ENCODE results near the gene CASZ1. TPM values are rescaled to one million over a fixed set of nuclear protein-coding genes. Genes with fewer than 3 reads are reported as not detected.

The CASZ1 gene
- total RNA-seq, 2 donors from 2014 or later, result 90.9 to 96.9 TPM

DNA sequence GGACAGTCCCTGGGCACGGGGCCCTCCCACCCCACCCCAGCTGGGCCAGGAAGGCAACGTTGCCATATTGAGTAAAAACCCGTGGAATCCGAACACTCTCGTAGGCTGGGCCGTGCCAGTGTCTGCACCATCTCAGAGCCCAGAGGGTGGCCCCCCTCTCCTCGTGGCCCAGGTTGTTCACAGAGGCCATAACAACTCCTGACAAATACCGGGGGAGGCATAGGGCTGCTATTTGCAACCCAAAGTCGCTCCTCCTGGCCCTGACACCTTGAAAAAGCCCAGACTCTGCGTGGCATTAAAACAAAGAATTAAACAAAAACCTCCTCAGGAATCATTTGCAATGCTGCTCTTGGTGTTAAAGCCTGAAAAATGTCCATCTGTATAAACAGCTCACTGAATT lies 141.4 kb downstream of the CASZ1 start:
- 78% methylated on average over 10 of the region's 10 CpGs for WGBS
- H3K27ac ChIP-seq, result peak overlapping the region in 1 of 2 donors; percentile 20
- no peaks in the 10 kb centered on the region for H3K9me3 ChIP-seq
- no peak overlapping the region for H3K4me3 ChIP-seq
- peaks cover 18 to 38% of the 10 kb centered on the region in 2 donors for H3K36me3 ChIP-seq
- intact Hi-C loops (cut with DNase I), result no loop called here
- no peak for DNase-seq (ENCODE audit: low spot score)
- H3K27me3 ChIP-seq (replicated peaks; ENCODE audit: insufficient read depth), result no peaks in the 10 kb centered on the region
- TF ChIP-seq POLR2AphosphoS5 (IDR thresholded peaks at IDR 0.05) (no peak), POLR2A (IDR thresholded peaks at IDR 0.05) (no peak)
- TF ChIP-seq, protein P1, sequence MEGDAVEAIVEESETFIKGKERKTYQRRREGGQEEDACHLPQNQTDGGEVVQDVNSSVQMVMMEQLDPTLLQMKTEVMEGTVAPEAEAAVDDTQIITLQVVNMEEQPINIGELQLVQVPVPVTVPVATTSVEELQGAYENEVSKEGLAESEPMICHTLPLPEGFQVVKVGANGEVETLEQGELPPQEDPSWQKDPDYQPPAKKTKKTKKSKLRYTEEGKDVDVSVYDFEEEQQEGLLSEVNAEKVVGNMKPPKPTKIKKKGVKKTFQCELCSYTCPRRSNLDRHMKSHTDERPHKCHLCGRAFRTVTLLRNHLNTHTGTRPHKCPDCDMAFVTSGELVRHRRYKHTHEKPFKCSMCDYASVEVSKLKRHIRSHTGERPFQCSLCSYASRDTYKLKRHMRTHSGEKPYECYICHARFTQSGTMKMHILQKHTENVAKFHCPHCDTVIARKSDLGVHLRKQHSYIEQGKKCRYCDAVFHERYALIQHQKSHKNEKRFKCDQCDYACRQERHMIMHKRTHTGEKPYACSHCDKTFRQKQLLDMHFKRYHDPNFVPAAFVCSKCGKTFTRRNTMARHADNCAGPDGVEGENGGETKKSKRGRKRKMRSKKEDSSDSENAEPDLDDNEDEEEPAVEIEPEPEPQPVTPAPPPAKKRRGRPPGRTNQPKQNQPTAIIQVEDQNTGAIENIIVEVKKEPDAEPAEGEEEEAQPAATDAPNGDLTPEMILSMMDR (IDR thresholded peaks at IDR 0.05), result no peak
- peaks cover 13% of the 10 kb centered on the region for H3K4me1 ChIP-seq (replicated peaks)

DNA sequence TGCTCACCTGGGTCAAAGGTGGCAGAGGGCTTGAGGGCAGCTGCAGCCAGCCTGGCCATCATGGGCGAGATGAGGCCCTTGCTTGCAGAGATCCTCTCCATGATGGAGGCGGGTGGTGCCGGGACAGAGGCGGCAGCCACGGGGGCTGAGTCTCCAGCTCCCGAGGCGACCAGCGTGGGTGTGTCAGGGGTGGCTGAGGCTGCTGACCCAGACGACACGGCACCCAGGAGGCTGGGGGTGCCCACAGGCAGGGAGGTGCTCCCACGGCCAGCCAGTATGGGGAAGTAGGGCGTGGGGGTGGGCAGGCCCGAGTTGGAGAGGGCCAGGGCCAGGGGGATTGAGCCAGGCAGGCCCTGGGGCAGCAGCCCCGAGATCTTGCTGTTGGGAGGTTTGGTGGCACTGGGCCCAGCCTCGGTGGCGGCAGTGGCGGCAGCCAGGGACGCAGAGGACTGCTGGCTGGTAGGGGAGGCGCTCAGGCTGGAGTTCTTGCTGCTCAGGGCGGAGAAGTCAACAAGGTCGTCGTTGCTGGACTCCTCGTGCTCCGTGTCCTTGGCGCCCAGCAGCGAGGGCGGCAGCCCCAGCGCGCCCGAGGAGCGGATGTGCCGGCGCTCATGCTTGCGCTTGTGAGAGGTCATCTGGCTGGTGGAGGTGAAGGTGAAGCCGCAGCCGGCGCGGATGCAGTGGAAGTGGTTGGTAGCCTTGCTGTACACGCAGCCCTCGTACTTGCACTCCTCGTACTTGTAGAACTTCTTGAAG lies 142.9 kb downstream of the CASZ1 start:
- WGBS, result 92% methylated on average over 29 of the region's 41 CpGs
- Histone ChIP-seq H3K4me3 (no peak overlapping the region), H3K36me3 (peaks cover 16 to 26% of the 10 kb centered on the region in 2 donors), H3K9me3 (no peaks in the 10 kb centered on the region), H3K27ac (peak overlapping the region; percentile 73 to 89), H3K27me3 (replicated peaks; ENCODE audit: insufficient read depth) (no peaks in the 10 kb centered on the region), H3K4me1 (replicated peaks) (peaks cover 13% of the 10 kb centered on the region)
- TF ChIP-seq POLR2AphosphoS5 (IDR thresholded peaks at IDR 0.05) (no peak), POLR2A (IDR thresholded peaks at IDR 0.05) (no peak)
- TF ChIP-seq, protein P1 (IDR thresholded peaks at IDR 0.05), result no peak
- no peak for DNase-seq (ENCODE audit: low spot score)
- intact Hi-C loops (cut with DNase I), result no loop called here

DNA sequence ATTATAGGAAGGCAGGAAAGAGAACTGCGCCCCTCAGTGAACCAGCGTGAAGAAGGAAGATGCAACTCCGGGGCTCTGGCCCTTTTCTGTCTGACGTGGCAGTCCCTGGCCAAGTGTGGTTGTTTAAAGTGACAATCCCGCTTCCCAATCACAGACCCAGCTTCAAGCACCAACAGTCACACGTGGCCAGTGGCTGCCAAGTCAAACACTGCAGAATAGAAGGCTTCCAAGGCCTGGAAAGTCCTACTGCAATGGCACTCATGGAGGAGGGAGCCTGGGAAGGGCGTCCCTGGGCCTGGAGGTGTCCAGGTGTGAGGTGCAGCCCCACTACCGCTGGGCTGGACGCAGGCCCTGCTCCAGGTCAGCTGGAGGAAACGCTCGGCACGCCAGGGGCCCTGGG lies 143.8 kb downstream of the CASZ1 start:
- intact Hi-C loops (cut with DNase I), result no loop called here
- Histone ChIP-seq H3K27ac (peak overlapping the region; percentile 73 to 89), H3K4me1 (replicated peaks) (peaks cover 13% of the 10 kb centered on the region), H3K9me3 (no peaks in the 10 kb centered on the region), H3K4me3 (no peak overlapping the region), H3K36me3 (peaks cover 17 to 28% of the 10 kb centered on the region in 2 donors), H3K27me3 (replicated peaks; ENCODE audit: insufficient read depth) (no peaks in the 10 kb centered on the region)
- TF ChIP-seq, protein P1 (IDR thresholded peaks at IDR 0.05), result no peak
- TF ChIP-seq POLR2AphosphoS5 (IDR thresholded peaks at IDR 0.05), result peak; percentile 71
- peak; percentile 78 for DNase-seq (ENCODE audit: low spot score)
- 45% methylated on average over 7 of the region's 12 CpGs for WGBS

DNA sequence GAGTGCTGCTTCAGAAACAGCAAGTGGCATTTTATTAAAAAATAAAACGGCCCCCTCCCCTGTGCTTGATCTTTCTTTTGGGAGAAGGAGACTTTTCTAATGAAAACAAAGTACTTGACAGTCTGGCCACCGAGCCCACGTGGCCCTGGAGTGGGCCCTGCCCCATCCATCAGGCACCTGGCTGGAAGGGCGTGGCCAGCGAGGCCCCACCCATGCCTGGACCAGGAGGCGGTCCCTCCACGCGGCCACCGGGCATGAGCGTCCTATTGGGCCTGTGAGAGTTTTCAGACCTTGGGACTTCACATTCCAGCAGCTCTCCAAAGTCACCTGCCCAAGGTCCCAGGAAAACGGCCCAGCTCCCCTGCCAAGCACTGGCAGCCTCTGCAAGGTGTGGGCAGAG lies 144.7 kb downstream of the CASZ1 start:
- H3K9me3 ChIP-seq, result no peaks in the 10 kb centered on the region
- no peak overlapping the region for H3K4me3 ChIP-seq
- H3K36me3 ChIP-seq, result peaks cover 17 to 24% of the 10 kb centered on the region in 2 donors
- TF ChIP-seq POLR2AphosphoS5 (IDR thresholded peaks at IDR 0.05), result no peak
- no peak for TF ChIP-seq POLR2A (IDR thresholded peaks at IDR 0.05)
- TF ChIP-seq, protein P1 (IDR thresholded peaks at IDR 0.05), result no peak
- peak overlapping the region; percentile 73 to 89 for H3K27ac ChIP-seq
- intact Hi-C loops (cut with DNase I), result no loop called here
- peaks cover 13% of the 10 kb centered on the region for H3K4me1 ChIP-seq (replicated peaks)
- DNase-seq (ENCODE audit: low spot score), result no peak
- 60% methylated on average over 11 of the region's 11 CpGs for WGBS
- H3K27me3 ChIP-seq (replicated peaks; ENCODE audit: insufficient read depth), result no peaks in the 10 kb centered on the region

DNA sequence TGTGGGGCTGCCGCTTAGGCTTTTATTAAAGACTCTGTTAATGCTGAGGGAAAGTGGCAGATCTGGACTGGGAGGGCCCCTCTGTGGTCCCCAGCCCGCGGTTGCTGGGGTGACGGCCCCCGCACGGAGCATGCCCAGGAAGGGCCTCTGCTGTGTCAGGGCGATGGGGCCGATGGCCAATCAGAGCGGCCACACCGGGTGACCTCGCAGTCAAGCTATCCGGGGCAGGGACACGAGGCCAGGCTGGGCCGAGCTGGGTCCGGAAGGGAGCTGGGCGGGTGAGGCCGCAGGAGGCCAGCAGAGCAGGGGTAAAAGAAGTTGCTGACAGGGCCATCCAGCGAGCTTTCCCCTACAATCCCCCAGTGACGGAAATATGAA lies 145.1 kb downstream of the CASZ1 start:
- H3K27ac ChIP-seq, result peak overlapping the region; percentile 73 to 89
- no peak for TF ChIP-seq POLR2AphosphoS5 (IDR thresholded peaks at IDR 0.05)
- H3K4me1 ChIP-seq (replicated peaks), result peaks cover 16% of the 10 kb centered on the region

More for the DNA sequence above, 145.1 kb downstream of the CASZ1 start:
- intact Hi-C loops (cut with DNase I), result no loop called here
- Histone ChIP-seq H3K27me3 (replicated peaks; ENCODE audit: insufficient read depth) (no peaks in the 10 kb centered on the region), H3K9me3 (no peaks in the 10 kb centered on the region), H3K36me3 (peaks cover 17 to 24% of the 10 kb centered on the region in 2 donors), H3K4me3 (no peak overlapping the region)
- DNase-seq (ENCODE audit: low spot score), result no peak
- WGBS, result 87% methylated on average over 19 of the region's 19 CpGs
